GM08714 (cell line): Measurements from ENCODE around the gene VSIR.

Experiments used
- H3K4me3 ChIP-seq: fragments of 200-500 bp; sonication (Bioruptor generic); 2 replicates; pipeline ENCODE4 v1.5.1; 2014; ENCODE audit warnings: mild to moderate bottlenecking, low read length, inconsistent platforms
- ZNF274 ChIP-seq: IDR thresholded peaks from 2 replicates; pipeline ENCODE4 v1.6.1; 2012; ENCODE audit warnings: mild to moderate bottlenecking, low read depth, low read length

VSIR gene

GRCh38 chr10:71773221-71773971, at the start of gene VSIR:
Gene VSIR, minus strand, starts transcription at chr10:71773520. Its CDS starts 81 bp downstream, at chr10:71773439.
- TF ChIP-seq ZNF274: no peak
- H3K4me3 ChIP-seq: peak within 1 kb of the TSS; percentile 69; the same call in 1 of the 2 replicates

- no peak overlapping the region for H3K4me3 ChIP-seq
- TF ChIP-seq ZNF274: no peak
Measured at GRCh38 chr10:71821909-71822763, 48.8 kb upstream of the VSIR start.

- no peak for TF ChIP-seq ZNF274
- H3K4me3 ChIP-seq: no peak overlapping the region
Measured at GRCh38 chr10:71820966-71821365, 47.6 kb upstream of the VSIR start.

- no peak overlapping the region for H3K4me3 ChIP-seq
- no peak for TF ChIP-seq ZNF274
Measured at GRCh38 chr10:71819985-71820384, 46.7 kb upstream of the VSIR start.

GRCh38 chr10:71819441-71819861, 46.1 kb upstream of the VSIR start:
- TF ChIP-seq ZNF274: no peak
- H3K4me3 ChIP-seq: no peak overlapping the region

GRCh38 chr10:71818674-71819260, 45.4 kb upstream of the VSIR start:
- TF ChIP-seq ZNF274: no peak
- H3K4me3 ChIP-seq: no peak overlapping the region

GRCh38 chr10:71817831-71818655, 44.7 kb upstream of the VSIR start:
- no peak for TF ChIP-seq ZNF274
- no peak overlapping the region for H3K4me3 ChIP-seq

- no peak overlapping the region for H3K4me3 ChIP-seq
- no peak for TF ChIP-seq ZNF274
Measured at GRCh38 chr10:71816936-71817618, 43.8 kb upstream of the VSIR start.

GRCh38 chr10:71816421-71816851, 43.1 kb upstream of the VSIR start:
- TF ChIP-seq ZNF274: no peak
- H3K4me3 ChIP-seq: no peak overlapping the region

- no peak for TF ChIP-seq ZNF274
- H3K4me3 ChIP-seq: no peak overlapping the region
Measured at GRCh38 chr10:71815515-71816130, 42.3 kb upstream of the VSIR start.

GRCh38 chr10:71814922-71815411, 41.6 kb upstream of the VSIR start:
- H3K4me3 ChIP-seq: no peak overlapping the region
- no peak for TF ChIP-seq ZNF274

- H3K4me3 ChIP-seq: no peak overlapping the region
- TF ChIP-seq ZNF274: no peak
Measured at GRCh38 chr10:71812913-71813590, 39.7 kb upstream of the VSIR start.
